SJCRH30 (cell line): ENCODE measurements around the gene WWC2. TPM values are rescaled to one million over a fixed set of nuclear protein-coding genes. Genes with fewer than 3 reads are reported as not detected.

Experiments
- DNase-seq, 2 experiments: peaks; one replicate each; pipeline ENCODE4 v3.0.0-alpha.2; 2015 to 2020
- H3K27ac ChIP-seq: fragments of 250-450 bp; sonication (Bioruptor Pico); 2 replicates; pipeline ENCODE4 v1.5.1; 2020; ENCODE audit warnings: mild to moderate bottlenecking, moderate library complexity
- H3K27me3 ChIP-seq: fragments of 250-450 bp; sonication (Bioruptor Pico); 2 replicates; pipeline ENCODE4 v1.5.1; 2020; ENCODE audit warnings: mild to moderate bottlenecking, moderate library complexity
- H3K36me3 ChIP-seq: fragments of 250-450 bp; sonication (Bioruptor Pico); 2 replicates; pipeline ENCODE4 v1.5.1; 2020; ENCODE audit warnings: mild to moderate bottlenecking, moderate library complexity
- H3K4me1 ChIP-seq: fragments of 250-450 bp; sonication (Bioruptor Pico); 2 replicates; pipeline ENCODE4 v1.5.1; 2020; ENCODE audit warnings: mild to moderate bottlenecking, moderate library complexity
- H3K4me3 ChIP-seq: fragments of 250-450 bp; sonication (Bioruptor Pico); 2 replicates; pipeline ENCODE4 v1.5.1; 2020; ENCODE audit warnings: mild to moderate bottlenecking, moderate library complexity
- H3K9me3 ChIP-seq: fragments of 250-450 bp; sonication (Bioruptor Pico); replicated peaks from 2 replicates; pipeline ENCODE4 v1.5.1; 2020; ENCODE audit warnings: mild to moderate bottlenecking, moderate library complexity
- total RNA-seq: library from RNA; depleted of rRNA; stranded (reverse); fragments of >200 nt; shearing (Covaris generic); gene quantifications from 2 replicates; pipeline ENCODE4 v1.2.3, GENCODE V29; 2014

Gene WWC2
- total RNA-seq, 1 experiment from 2014 or later = 23.7 TPM

- DNase-seq = no peak
- Histone ChIP-seq H3K27ac (no peak overlapping the region), H3K4me3 (no peak overlapping the region), H3K27me3 (no peaks in the 10 kb centered on the region), H3K4me1 (no peaks in the 10 kb centered on the region), H3K36me3 (no peaks in the 10 kb centered on the region), H3K9me3 (no peaks in the 10 kb centered on the region)
Observed at GRCh38 chr4:183326853-183327252, 227.8 kb downstream of the WWC2 start.

GRCh38 chr4:183327827-183328226, 228.8 kb downstream of the WWC2 start:
- Histone ChIP-seq H3K27ac (no peak overlapping the region), H3K27me3 (no peaks in the 10 kb centered on the region), H3K36me3 (no peaks in the 10 kb centered on the region), H3K4me1 (no peaks in the 10 kb centered on the region), H3K4me3 (no peak overlapping the region), H3K9me3 (no peaks in the 10 kb centered on the region)
- no peak for DNase-seq

GRCh38 chr4:183328832-183329231, 229.8 kb downstream of the WWC2 start:
- H3K9me3 ChIP-seq = no peaks in the 10 kb centered on the region
- peaks cover under 1% of the 10 kb centered on the region for H3K4me1 ChIP-seq
- no peak overlapping the region for H3K4me3 ChIP-seq
- H3K36me3 ChIP-seq = no peaks in the 10 kb centered on the region
- no peak for DNase-seq
- no peak overlapping the region for H3K27ac ChIP-seq
- no peaks in the 10 kb centered on the region for H3K27me3 ChIP-seq

GRCh38 chr4:183329244-183329643, 230.2 kb downstream of the WWC2 start:
- H3K4me3 ChIP-seq = no peak overlapping the region
- no peaks in the 10 kb centered on the region for H3K36me3 ChIP-seq
- no peaks in the 10 kb centered on the region for H3K9me3 ChIP-seq
- H3K4me1 ChIP-seq = peaks cover 5% of the 10 kb centered on the region
- H3K27me3 ChIP-seq = no peaks in the 10 kb centered on the region
- DNase-seq = no peak
- no peak overlapping the region for H3K27ac ChIP-seq

- peaks cover 14% of the 10 kb centered on the region for H3K4me1 ChIP-seq
Observed at GRCh38 chr4:183329954-183330742, 231.1 kb downstream of the WWC2 start.

GRCh38 chr4:183330841-183331240, 231.8 kb downstream of the WWC2 start:
- Histone ChIP-seq H3K36me3 (no peaks in the 10 kb centered on the region), H3K27ac (no peak overlapping the region), H3K27me3 (no peaks in the 10 kb centered on the region), H3K4me1 (peaks cover 20% of the 10 kb centered on the region), H3K9me3 (no peaks in the 10 kb centered on the region), H3K4me3 (no peak overlapping the region)
- DNase-seq = no peak

More at GRCh38 chr4:183329954-183330742, 231.1 kb downstream of the WWC2 start:
- Histone ChIP-seq H3K9me3 (no peaks in the 10 kb centered on the region), H3K27ac (no peak overlapping the region), H3K4me3 (no peak overlapping the region), H3K27me3 (no peaks in the 10 kb centered on the region), H3K36me3 (no peaks in the 10 kb centered on the region)
- DNase-seq = no peak

- no peaks in the 10 kb centered on the region for H3K9me3 ChIP-seq
- H3K4me1 ChIP-seq = peaks cover 20% of the 10 kb centered on the region
- H3K27me3 ChIP-seq = no peaks in the 10 kb centered on the region
- H3K27ac ChIP-seq = no peak overlapping the region
- DNase-seq = no peak
- no peaks in the 10 kb centered on the region for H3K36me3 ChIP-seq
- H3K4me3 ChIP-seq = no peak overlapping the region
Observed at GRCh38 chr4:183332447-183332846, 233.4 kb downstream of the WWC2 start.

- no peak overlapping the region for H3K4me3 ChIP-seq
- H3K27me3 ChIP-seq = no peaks in the 10 kb centered on the region
- no peaks in the 10 kb centered on the region for H3K36me3 ChIP-seq
- H3K4me1 ChIP-seq = peaks cover 20% of the 10 kb centered on the region
- H3K27ac ChIP-seq = no peak overlapping the region
- no peak for DNase-seq
- H3K9me3 ChIP-seq = no peaks in the 10 kb centered on the region
Observed at GRCh38 chr4:183333202-183333601, 234.1 kb downstream of the WWC2 start.

GRCh38 chr4:183333983-183334382, 234.9 kb downstream of the WWC2 start:
- Histone ChIP-seq H3K4me3 (no peak overlapping the region), H3K9me3 (no peaks in the 10 kb centered on the region), H3K27ac (no peak overlapping the region), H3K36me3 (no peaks in the 10 kb centered on the region), H3K4me1 (peaks cover 20% of the 10 kb centered on the region), H3K27me3 (no peaks in the 10 kb centered on the region)
- DNase-seq = peak in 1 of 2 experiments; percentile 17

GRCh38 chr4:183335369-183335940, 236.4 kb downstream of the WWC2 start:
- peak overlapping the region; percentile 56; the same call in 1 of the 2 replicates for H3K27ac ChIP-seq
- DNase-seq = peak in 1 of 2 experiments; percentile 33

GRCh38 chr4:183337349-183337748, 238.3 kb downstream of the WWC2 start:
- Histone ChIP-seq H3K9me3 (no peaks in the 10 kb centered on the region), H3K4me1 (peaks cover 20% of the 10 kb centered on the region), H3K4me3 (no peak overlapping the region), H3K27ac (no peak overlapping the region; the same call in 1 of the 2 replicates), H3K27me3 (no peaks in the 10 kb centered on the region), H3K36me3 (no peaks in the 10 kb centered on the region)
- peak in 1 of 2 experiments; percentile 5 for DNase-seq

More at GRCh38 chr4:183335369-183335940, 236.4 kb downstream of the WWC2 start:
- no peaks in the 10 kb centered on the region for H3K27me3 ChIP-seq
- H3K36me3 ChIP-seq = no peaks in the 10 kb centered on the region
- peaks cover 20% of the 10 kb centered on the region for H3K4me1 ChIP-seq
- H3K9me3 ChIP-seq = no peaks in the 10 kb centered on the region
- no peak overlapping the region for H3K4me3 ChIP-seq

- Histone ChIP-seq H3K9me3 (no peaks in the 10 kb centered on the region), H3K27ac (no peak overlapping the region; the same call in 1 of the 2 replicates), H3K4me3 (no peak overlapping the region), H3K36me3 (no peaks in the 10 kb centered on the region), H3K27me3 (no peaks in the 10 kb centered on the region), H3K4me1 (peaks cover 20% of the 10 kb centered on the region)
- peak; percentile 33 to 46 for DNase-seq
Observed at GRCh38 chr4:183337833-183338232, 238.8 kb downstream of the WWC2 start.

- Histone ChIP-seq H3K4me3 (no peak overlapping the region), H3K27ac (no peak overlapping the region), H3K9me3 (no peaks in the 10 kb centered on the region), H3K27me3 (no peaks in the 10 kb centered on the region), H3K36me3 (no peaks in the 10 kb centered on the region), H3K4me1 (no peaks in the 10 kb centered on the region)
- DNase-seq = peak in 1 of 2 experiments; percentile 4
Observed at GRCh38 chr4:183342541-183343533, 243.8 kb downstream of the WWC2 start.

- H3K9me3 ChIP-seq = no peaks in the 10 kb centered on the region
- no peaks in the 10 kb centered on the region for H3K4me1 ChIP-seq
- H3K4me3 ChIP-seq = no peak overlapping the region
- no peaks in the 10 kb centered on the region for H3K27me3 ChIP-seq
- H3K27ac ChIP-seq = no peak overlapping the region
- no peaks in the 10 kb centered on the region for H3K36me3 ChIP-seq
- DNase-seq = no peak
Observed at GRCh38 chr4:183343730-183344129, 244.7 kb downstream of the WWC2 start.
